Motor neuron (in vitro differentiated cells): ENCODE data around the gene SCGB3A2. TPM values are rescaled to one million over a fixed set of nuclear protein-coding genes. Genes with fewer than 3 reads are reported as not detected.
A peak's percentile ranks its signal among the peaks of the same experiment; 100 is the strongest.

ENCODE experiments used
- ATAC-seq, 8 experiments: fragments of 200-7000 bp; cut with Tn5 transposase; replicated peaks in 6 of 8; 2 replicates each; pipeline ENCODE4 v1.8.0; 2021; ENCODE audit warnings: mild to moderate bottlenecking in 8 of 8, moderate library complexity in 8 of 8
- H3K27ac ChIP-seq, 2 donors: fragments of 250-450 bp; sonication (Bioruptor Pico); 2 replicates each; pipeline ENCODE4 v1.9.0; 2021; ENCODE audit warnings: antibody characterized with exemption in 2 of 2, mild to moderate bottlenecking in 2 of 2, moderate library complexity in 1 of 2
- H3K4me1 ChIP-seq, 2 donors: fragments of 250-450 bp; sonication (Bioruptor Pico); replicated peaks in 1 of 2; 2 replicates each; pipeline ENCODE4 v1.6.1; 2021; ENCODE audit warnings: antibody characterized with exemption in 2 of 2, mild to moderate bottlenecking in 2 of 2, moderate library complexity in 1 of 2
- H3K4me3 ChIP-seq, 5 donors: fragments of 250-450 bp; sonication (Bioruptor Pico); 2 replicates each; pipeline ENCODE4 v1.9.0; 2021; ENCODE audit warnings: antibody characterized with exemption in 5 of 5, mild to moderate bottlenecking in 5 of 5, moderate library complexity in 4 of 5
- WGBS, 10 experiments: fragments of 450-650 bp; shearing (Covaris generic); methylation state at CpG; one replicate each; pipeline ENCODE4 v1.0.0; 2022; 5-methylcytosine and 5-hydroxymethylcytosine counted together
- in situ Hi-C, 9 experiments: fragments of 400-800 bp; cut with MboI; loops; one replicate each; pipeline ENCODE4 v1.15.0; 2021; ENCODE audit warnings: low sequenced_read_pairs in 9 of 9, low pct_unique_long_range_greater_than_20kb in 2 of 9; ENCODE audit not compliant: unreplicated experiment in 9 of 9
- total RNA-seq, 8 experiments: library from RNA; unstranded; fragments of 300-600 nt; gene quantifications; 2 replicates each; pipeline versions ENCODE4 v1.2.3 to v1.2.4, GENCODE V29; 2022

Gene SCGB3A2
- 1 to 10 TPM in 1 of 8 experiments, not detected in 7; 1.1 TPM for total RNA-seq

DNA sequence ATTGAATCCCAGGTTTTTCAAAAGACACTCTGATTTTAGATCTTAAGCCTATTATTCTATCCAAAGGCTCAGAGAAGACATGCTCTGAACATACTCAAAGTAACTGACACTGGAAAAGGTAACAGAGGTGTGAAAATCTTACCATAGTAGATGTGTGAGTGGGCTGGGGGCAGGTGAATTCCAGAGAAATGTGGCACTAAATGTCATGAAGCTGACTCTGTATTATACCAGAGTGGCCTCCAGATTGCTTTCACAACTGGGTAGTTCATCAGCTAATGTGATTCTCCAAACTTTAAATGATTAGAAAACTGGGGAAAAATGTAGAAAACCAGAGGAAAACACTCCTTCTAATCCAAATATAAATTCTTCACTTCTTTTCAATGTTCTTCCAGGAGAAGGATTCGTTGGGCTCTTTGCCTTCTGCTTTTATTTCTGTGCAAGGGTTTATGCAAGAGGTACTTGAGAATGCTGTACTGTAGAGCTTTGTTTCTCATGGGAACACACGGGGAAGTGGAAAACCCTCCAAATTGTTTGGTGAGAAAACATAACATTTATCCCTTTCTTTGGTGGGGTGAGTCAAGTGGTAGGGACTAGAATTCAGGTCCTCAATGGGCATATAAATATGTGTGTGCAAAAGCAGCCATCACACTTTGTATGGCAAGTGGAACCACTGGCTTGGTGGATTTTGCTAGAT lies at the start of gene SCGB3A2:
SCGB3A2 (plus strand) TSS at position 646 of the 694 bp plus-strand sequence. CDS start 93 bp downstream, outside the sequence.
- in situ Hi-C loops, result no loop called here
- peaks cover 6 to 17% of the 10 kb centered on the region in 2 donors for H3K4me1 ChIP-seq
- WGBS, 10 experiments, result 0 to 88% (median 60%) methylated on average over 1 to 2 of the region's 2 CpGs; no CpG with 5 or more reads in 1 of the 10 experiments
- no peak within 1 kb of the TSS for H3K27ac ChIP-seq
- no peak within 1 kb of the TSS for H3K4me3 ChIP-seq
- ATAC-seq, result no peak

GRCh38 chr5:147830035-147830434 lies 48.5 kb upstream of the SCGB3A2 start:
- in situ Hi-C loops, result no loop called here
- Histone ChIP-seq H3K4me3 (no peak overlapping the region), H3K4me1 (peaks cover 8 to 13% of the 10 kb centered on the region in 2 donors), H3K27ac (no peak overlapping the region)
- no peak for ATAC-seq

DNA sequence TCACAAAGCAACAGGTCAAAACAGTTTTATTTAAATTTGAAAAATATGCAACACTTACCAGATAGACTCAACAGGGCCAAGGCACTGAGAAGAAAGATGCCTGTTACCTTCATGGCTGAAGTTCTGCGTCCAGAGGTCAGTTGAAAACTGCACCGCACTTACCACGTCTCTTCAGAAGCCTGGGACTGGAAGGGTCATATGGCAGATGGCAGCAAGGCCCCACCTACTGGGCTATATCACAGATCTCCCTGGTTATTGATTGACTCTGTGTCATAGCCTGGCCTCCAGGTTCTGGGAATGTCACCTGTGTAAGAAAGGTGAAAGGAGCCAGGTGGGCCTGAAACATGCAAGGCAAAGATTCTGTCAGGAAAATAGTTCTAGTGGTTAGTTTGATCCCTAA lies 47.0 kb upstream of the SCGB3A2 start, which contains the start of gene SPINK1:
SPINK1 (minus strand) TSS at position 207 of the 400 bp plus-strand sequence; CDS start at position 113, 94 bp downstream.
- WGBS, 10 experiments, result 29 to 100% (median 33%) methylated on average over 1 to 3 of the region's 3 CpGs; no CpG with 5 or more reads in 6 of the 10 experiments
- Histone ChIP-seq H3K4me1 (peaks cover 8 to 13% of the 10 kb centered on the region in 2 donors), H3K4me3 (no peak within 1 kb of the TSS), H3K27ac (no peak within 1 kb of the TSS)
- in situ Hi-C loops, result no loop called here
- ATAC-seq, result no peak

- Histone ChIP-seq H3K4me1 (peaks cover 8 to 13% of the 10 kb centered on the region in 2 donors), H3K4me3 (no peak overlapping the region), H3K27ac (no peak overlapping the region)
- no peak for ATAC-seq
- 0 to 100% (median 0%) methylated on average over 1 of the region's 1 CpG; no CpG with 5 or more reads in 4 of the 10 experiments for WGBS, 10 experiments
- in situ Hi-C loops, result no loop called here
These were observed 46.0 kb upstream of the SCGB3A2 start for GRCh38 chr5:147832541-147832940.

DNA sequence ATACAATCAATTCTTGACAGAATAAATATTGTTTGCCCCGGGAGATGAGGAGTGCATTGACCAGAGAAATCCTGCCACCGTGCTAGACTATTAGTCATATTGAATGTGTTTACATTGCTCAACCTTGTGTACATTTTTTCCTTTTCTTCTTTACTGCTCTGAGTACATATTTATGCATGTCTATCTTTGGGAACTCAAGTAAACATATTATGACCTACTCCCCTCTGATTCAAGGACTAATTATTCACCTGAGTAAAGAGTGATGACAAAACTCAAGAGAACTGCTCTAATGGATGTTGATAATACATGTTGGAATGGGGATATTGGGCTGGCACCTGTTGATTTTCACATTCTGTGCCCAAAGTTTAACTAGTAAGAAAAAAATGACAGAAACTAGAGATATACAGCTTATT lies 43.1 kb upstream of the SCGB3A2 start:
- WGBS, 10 experiments, result 0 to 89% (median 56%) methylated on average over 1 to 2 of the region's 2 CpGs; no CpG with 5 or more reads in 2 of the 10 experiments
- Histone ChIP-seq H3K4me3 (no peak overlapping the region), H3K27ac (no peak overlapping the region), H3K4me1 (peaks cover 0 to 3% of the 10 kb centered on the region in 2 donors)
- in situ Hi-C loops, result no loop called here
- peak in 4 of 8 experiments; percentile 32 to 90 (median 55) for ATAC-seq

DNA sequence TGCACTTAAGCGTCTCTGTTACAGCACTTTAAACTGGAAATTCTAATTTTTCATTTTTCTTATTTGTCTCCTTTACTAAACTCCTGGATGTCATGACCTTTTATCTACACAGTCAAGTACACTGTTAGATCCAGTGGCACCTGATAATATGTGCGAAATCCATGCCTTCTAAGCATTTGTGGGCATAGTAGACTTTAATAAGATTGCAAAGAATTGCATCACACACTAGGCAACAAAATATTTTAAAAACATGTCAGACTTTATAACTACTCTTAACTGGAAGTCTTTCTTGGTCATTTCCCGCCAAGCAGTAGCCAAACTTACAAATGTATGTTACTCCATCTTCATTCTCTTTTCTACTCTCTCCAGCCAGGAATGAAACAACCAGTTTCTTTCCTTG lies 42.1 kb upstream of the SCGB3A2 start:
- ATAC-seq, result no peak
- Histone ChIP-seq H3K4me3 (no peak overlapping the region), H3K4me1 (no peaks in the 10 kb centered on the region), H3K27ac (no peak overlapping the region)
- WGBS, 10 experiments, result 22 to 100% (median 80%) methylated on average over 1 to 3 of the region's 3 CpGs; no CpG with 5 or more reads in 2 of the 10 experiments
- in situ Hi-C loops, result no loop called here

DNA sequence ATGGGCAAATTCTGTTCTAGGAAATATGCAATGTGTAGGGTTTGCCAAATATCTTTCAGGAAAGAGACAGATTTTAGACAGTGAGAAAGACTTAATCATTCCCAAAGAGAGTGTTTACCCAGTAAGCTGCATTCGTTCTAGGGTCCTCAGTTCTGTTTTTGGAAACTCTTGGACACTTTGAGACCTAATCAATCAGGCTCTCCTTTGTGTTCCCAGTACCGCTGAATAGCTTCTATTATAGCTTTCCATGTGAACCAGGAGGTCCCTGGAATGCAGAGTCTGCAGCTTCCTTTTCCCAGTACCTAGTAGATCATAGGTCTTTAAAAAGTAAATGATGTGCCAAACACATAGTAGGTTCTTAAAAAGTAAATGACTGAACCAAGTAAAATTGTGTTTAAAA lies 35.6 kb upstream of the SCGB3A2 start:
- no peaks in the 10 kb centered on the region for H3K4me1 ChIP-seq
- peak in 1 of 8 experiments; percentile 59 for ATAC-seq
- WGBS, 10 experiments, result 0 to 42% (median 29%) methylated on average over 1 to 2 of the region's 2 CpGs; no CpG with 5 or more reads in 1 of the 10 experiments
- H3K27ac ChIP-seq, result no peak overlapping the region
- in situ Hi-C loops, result no loop called here
- no peak overlapping the region for H3K4me3 ChIP-seq

DNA sequence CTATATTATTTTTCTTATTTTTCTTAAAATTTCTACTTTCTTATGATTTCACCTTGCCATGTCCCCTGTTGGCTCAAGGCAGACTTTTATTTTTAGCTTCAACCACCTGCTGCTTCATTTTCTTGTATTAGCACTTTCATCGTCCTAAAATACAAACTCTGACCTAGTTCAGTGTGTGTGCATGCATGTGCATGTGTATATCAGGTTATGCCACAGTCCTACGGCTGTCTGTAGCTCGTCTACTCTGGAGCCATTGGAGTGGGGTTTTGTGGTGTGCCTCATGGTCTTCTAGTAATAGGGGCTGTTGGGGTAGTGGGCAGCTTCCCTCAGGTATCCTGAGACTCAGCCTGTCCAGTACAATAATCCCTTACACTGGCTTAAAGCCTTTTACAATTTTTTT lies 33.7 kb upstream of the SCGB3A2 start:
- in situ Hi-C loops, result no loop called here
- no peaks in the 10 kb centered on the region for H3K4me1 ChIP-seq
- no peak overlapping the region for H3K4me3 ChIP-seq
- H3K27ac ChIP-seq, result no peak overlapping the region
- no peak for ATAC-seq
- WGBS, 10 experiments, result 3 to 90% (median 75%) methylated on average over 1 to 3 of the region's 3 CpGs; no CpG with 5 or more reads in 1 of the 10 experiments

GRCh38 chr5:147845618-147846017 lies 32.9 kb upstream of the SCGB3A2 start:
- no peak for ATAC-seq
- 22 to 100% (median 89%) methylated on average over 1 to 4 of the region's 4 CpGs for WGBS, 10 experiments
- no peaks in the 10 kb centered on the region for H3K4me1 ChIP-seq
- H3K4me3 ChIP-seq, result no peak overlapping the region
- in situ Hi-C loops, result no loop called here
- no peak overlapping the region for H3K27ac ChIP-seq

DNA sequence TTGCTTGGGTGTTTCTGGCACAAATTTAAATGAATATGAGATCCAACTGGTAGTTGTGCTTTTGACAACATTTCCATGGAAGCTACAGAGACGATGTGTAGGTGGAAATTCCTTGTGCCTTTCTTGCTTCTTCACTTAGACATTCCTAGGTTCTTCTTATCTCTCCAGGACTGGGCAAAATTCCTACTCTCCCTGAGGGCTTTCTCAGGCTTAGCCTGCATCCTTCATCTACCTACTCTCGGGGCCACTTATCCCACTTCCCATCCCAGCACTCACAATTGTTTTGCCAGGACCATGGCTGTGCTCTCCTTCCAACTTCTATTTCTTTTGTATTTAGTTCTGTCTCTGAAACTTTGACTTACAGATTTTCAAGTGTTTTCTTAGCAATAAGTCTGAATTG lies 29.3 kb upstream of the SCGB3A2 start:
- H3K27ac ChIP-seq, result no peak overlapping the region

GRCh38 chr5:147851578-147851977 lies 26.9 kb upstream of the SCGB3A2 start:
- no peak for ATAC-seq
- in situ Hi-C loops, result no loop called here
- WGBS, 10 experiments, result 17 to 92% (median 64%) methylated on average over 1 to 3 of the region's 3 CpGs; no CpG with 5 or more reads in 4 of the 10 experiments
- Histone ChIP-seq H3K4me1 (no peaks in the 10 kb centered on the region), H3K4me3 (no peak overlapping the region), H3K27ac (no peak overlapping the region)

More for the DNA sequence above, 29.3 kb upstream of the SCGB3A2 start:
- no peak overlapping the region for H3K4me3 ChIP-seq
- H3K4me1 ChIP-seq, result no peaks in the 10 kb centered on the region
- ATAC-seq, result no peak
- in situ Hi-C loops, result no loop called here
- WGBS, 10 experiments, result 14 to 100% (median 83%) methylated on average over 1 to 2 of the region's 2 CpGs; no CpG with 5 or more reads in 4 of the 10 experiments

- in situ Hi-C loops, result no loop called here
- WGBS, 10 experiments, result 0 to 100% (median 79%) methylated on average over 1 to 3 of the region's 3 CpGs; no CpG with 5 or more reads in 3 of the 10 experiments
- H3K27ac ChIP-seq, result no peak overlapping the region
- no peaks in the 10 kb centered on the region for H3K4me1 ChIP-seq
- no peak overlapping the region for H3K4me3 ChIP-seq
- no peak for ATAC-seq
These were observed 26.1 kb upstream of the SCGB3A2 start for GRCh38 chr5:147852365-147852764.

DNA sequence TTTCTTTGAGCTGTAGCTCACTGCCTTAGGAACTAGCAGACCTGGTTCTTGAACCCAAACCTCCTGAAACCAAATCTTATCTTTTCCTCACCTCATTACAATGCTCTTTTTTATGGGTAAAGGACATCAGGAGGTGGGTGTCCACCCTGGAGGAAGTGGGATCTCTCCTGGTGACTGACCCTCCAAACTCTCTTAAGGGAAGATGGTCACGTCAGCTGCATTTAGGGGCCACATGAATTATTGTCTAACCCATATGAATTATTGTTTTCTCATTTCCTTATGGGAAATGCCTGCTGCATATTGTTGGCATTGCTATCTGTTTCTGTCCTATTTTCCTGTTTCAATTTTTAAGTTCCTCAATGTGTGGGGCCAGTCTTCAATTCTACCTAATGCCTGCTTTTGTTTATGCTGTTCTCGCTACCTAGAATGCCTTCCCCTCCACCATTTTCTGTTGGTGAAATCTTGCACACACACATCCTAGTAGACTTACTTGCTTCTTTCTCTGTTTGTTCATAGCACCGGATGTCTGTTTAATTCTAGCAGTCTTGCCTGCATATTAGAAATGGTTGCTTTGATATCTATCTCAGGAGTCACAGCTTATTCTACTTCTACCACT lies 25.0 kb upstream of the SCGB3A2 start:
- Histone ChIP-seq H3K4me1 (no peaks in the 10 kb centered on the region), H3K4me3 (no peak overlapping the region), H3K27ac (no peak overlapping the region)
- 30 to 100% (median 70%) methylated on average over 1 to 2 of the region's 3 CpGs; no CpG with 5 or more reads in 1 of the 10 experiments for WGBS, 10 experiments
- in situ Hi-C loops, result no loop called here
- ATAC-seq, result no peak
